HEK293T (cell line): ENCODE measurements around the gene APOA4.

Experiments used
- ARNT ChIP-seq: fragments of 450-650 bp; IDR thresholded peaks from 2 replicates; pipeline ENCODE4 v1.6.1; 2017; ENCODE audit warnings: mild to moderate bottlenecking
- BHLHE40 ChIP-seq: fragments of 450-650 bp; IDR thresholded peaks from 2 replicates; pipeline ENCODE4 v1.6.1; 2016; ENCODE audit warnings: mild to moderate bottlenecking, moderate library complexity, borderline replicate concordance
- ELF4 ChIP-seq: fragments of 450-650 bp; IDR thresholded peaks from 2 replicates; pipeline ENCODE4 v1.6.1; 2017; ENCODE audit warnings: antibody characterized with exemption
- FOXA1 ChIP-seq: fragments of 450-650 bp; IDR thresholded peaks from 2 replicates; pipeline ENCODE4 v1.6.1; 2016; ENCODE audit warnings: mild to moderate bottlenecking
- FOXK2 ChIP-seq: fragments of 450-650 bp; IDR thresholded peaks from 2 replicates; pipeline ENCODE4 v1.6.1; 2016; ENCODE audit warnings: mild to moderate bottlenecking
- FOXM1 ChIP-seq: fragments of 450-650 bp; IDR thresholded peaks from 2 replicates; pipeline ENCODE4 v1.6.1; 2017; ENCODE audit warnings: mild to moderate bottlenecking, borderline replicate concordance
- HDGF ChIP-seq: fragments of 450-650 bp; IDR thresholded peaks from 2 replicates; pipeline ENCODE4 v1.6.1; 2017; ENCODE audit warnings: antibody characterized with exemption, borderline replicate concordance
- NFRKB ChIP-seq: fragments of 450-650 bp; IDR thresholded peaks from 2 replicates; pipeline ENCODE4 v1.6.1; 2016; ENCODE audit warnings: mild to moderate bottlenecking, moderate library complexity
- SP1 ChIP-seq: fragments of 450-650 bp; IDR thresholded peaks from 2 replicates; pipeline ENCODE4 v1.6.1; 2017
- SUZ12 ChIP-seq: fragments of 450-650 bp; IDR thresholded peaks from 2 replicates; pipeline ENCODE4 v1.6.1; 2016; ENCODE audit warnings: mild to moderate bottlenecking
- TARDBP ChIP-seq: fragments of 450-650 bp; IDR thresholded peaks from 2 replicates; pipeline ENCODE4 v1.6.1; 2016
- ZNF384 ChIP-seq: fragments of 450-650 bp; IDR thresholded peaks from 2 replicates; pipeline ENCODE4 v1.6.1; 2016
- TF ChIP-seq, protein P1 (sequence below): fragments of 450-650 bp; IDR thresholded peaks from 2 replicates; pipeline ENCODE4 v1.6.1; 2016

- no peak for TF ChIP-seq SP1
- no peak for TF ChIP-seq BHLHE40
- no peak for TF ChIP-seq ZNF384
- TF ChIP-seq ELF4 = no peak
- TF ChIP-seq ARNT = no peak
- TF ChIP-seq FOXA1 = no peak
- no peak for TF ChIP-seq HDGF
- TF ChIP-seq FOXM1 = no peak
- no peak for TF ChIP-seq TARDBP
- no peak for TF ChIP-seq SUZ12
- no peak for TF ChIP-seq NFRKB
- no peak for TF ChIP-seq FOXK2
- TF ChIP-seq, protein P1, sequence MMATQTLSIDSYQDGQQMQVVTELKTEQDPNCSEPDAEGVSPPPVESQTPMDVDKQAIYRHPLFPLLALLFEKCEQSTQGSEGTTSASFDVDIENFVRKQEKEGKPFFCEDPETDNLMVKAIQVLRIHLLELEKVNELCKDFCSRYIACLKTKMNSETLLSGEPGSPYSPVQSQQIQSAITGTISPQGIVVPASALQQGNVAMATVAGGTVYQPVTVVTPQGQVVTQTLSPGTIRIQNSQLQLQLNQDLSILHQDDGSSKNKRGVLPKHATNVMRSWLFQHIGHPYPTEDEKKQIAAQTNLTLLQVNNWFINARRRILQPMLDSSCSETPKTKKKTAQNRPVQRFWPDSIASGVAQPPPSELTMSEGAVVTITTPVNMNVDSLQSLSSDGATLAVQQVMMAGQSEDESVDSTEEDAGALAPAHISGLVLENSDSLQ = no peak
These were observed 32.3 kb upstream of the APOA4 start for GRCh38 chr11:116855413-116855812.
